ENCODE results near the gene CARD19. TPM values are rescaled to one million over a fixed set of nuclear protein-coding genes. Genes with fewer than 3 reads are reported as not detected.
A peak's percentile ranks its signal among the peaks of the same experiment; 100 is the strongest.

The CARD19 gene
- total RNA-seq, 4 donors from 2014 or later, result 53.4 to 93.6 (median 60.7) TPM

DNA sequence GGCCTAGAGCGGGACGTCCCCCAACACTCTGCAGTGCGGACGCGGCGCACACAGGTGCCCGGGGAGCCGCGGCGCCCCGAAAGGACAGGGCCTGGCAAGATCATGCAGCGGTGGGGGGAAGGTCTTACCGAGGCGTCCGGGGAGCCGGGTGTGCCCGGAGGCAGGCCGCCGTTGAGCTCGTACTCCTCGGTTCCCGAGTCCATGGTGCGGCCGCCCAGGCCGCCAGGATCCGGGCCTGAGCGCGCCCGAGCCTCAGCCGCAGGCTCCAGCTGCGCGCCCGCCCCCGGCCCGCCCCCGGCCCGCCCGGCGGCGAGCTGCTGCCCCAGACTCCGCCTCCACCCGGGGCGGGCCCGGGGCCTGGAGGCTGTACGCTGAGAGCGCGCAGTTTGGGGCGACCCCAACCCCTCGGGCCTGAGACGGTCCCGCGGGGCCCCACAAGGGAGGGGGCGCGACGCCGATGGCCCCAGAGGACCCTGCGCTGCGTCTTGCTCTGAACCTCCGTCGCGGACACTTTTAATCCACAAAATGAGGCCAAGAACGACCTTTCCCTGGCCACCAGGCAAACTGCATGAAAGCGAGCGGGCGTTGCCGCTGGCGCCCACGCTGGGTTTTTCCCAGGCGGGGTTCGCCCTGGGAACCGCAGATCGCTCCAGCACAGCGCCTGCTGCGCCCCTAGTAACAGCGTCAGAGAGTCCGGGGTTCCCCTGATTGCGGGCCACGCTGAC is 38.2 kb downstream of the CARD19 start, which contains the start of gene NINJ1:
NINJ1 (minus strand) TSS at position 237 of the 725 bp plus-strand sequence; CDS start at position 203, 34 bp downstream.
- peak within 1 kb of the TSS; percentile 69 to 97 (median 70) for H3K4me3 ChIP-seq
- DNase-seq (ENCODE audit: low spot score in 2 of 2), result peak in 1 of 2 donors; percentile 46
- WGBS, 2 donors, result 0% methylated on average over 55 to 57 of the region's 78 CpGs
- no peaks in the 10 kb centered on the region for H3K36me3 ChIP-seq
- H3K27ac ChIP-seq, result peak within 1 kb of the TSS; percentile 92 to 98 (median 96)
- H3K27me3 ChIP-seq, result no peaks in the 10 kb centered on the region
- TF ChIP-seq, protein P1, sequence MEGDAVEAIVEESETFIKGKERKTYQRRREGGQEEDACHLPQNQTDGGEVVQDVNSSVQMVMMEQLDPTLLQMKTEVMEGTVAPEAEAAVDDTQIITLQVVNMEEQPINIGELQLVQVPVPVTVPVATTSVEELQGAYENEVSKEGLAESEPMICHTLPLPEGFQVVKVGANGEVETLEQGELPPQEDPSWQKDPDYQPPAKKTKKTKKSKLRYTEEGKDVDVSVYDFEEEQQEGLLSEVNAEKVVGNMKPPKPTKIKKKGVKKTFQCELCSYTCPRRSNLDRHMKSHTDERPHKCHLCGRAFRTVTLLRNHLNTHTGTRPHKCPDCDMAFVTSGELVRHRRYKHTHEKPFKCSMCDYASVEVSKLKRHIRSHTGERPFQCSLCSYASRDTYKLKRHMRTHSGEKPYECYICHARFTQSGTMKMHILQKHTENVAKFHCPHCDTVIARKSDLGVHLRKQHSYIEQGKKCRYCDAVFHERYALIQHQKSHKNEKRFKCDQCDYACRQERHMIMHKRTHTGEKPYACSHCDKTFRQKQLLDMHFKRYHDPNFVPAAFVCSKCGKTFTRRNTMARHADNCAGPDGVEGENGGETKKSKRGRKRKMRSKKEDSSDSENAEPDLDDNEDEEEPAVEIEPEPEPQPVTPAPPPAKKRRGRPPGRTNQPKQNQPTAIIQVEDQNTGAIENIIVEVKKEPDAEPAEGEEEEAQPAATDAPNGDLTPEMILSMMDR (IDR thresholded peaks at IDR 0.05), result peak in 2 of 5 experiments; percentile 42 to 65
- peak; percentile 62 to 93 for TF ChIP-seq POLR2A (IDR thresholded peaks at IDR 0.05)
- peak; percentile 16 to 92 for TF ChIP-seq EP300 (IDR thresholded peaks at IDR 0.05)
- H3K9me3 ChIP-seq, result peaks cover 0 to 6% (median 0%) of the 10 kb centered on the region in 4 donors
- peaks cover 0 to 68% (median 45%) of the 10 kb centered on the region in 4 donors for H3K4me1 ChIP-seq

GRCh38 chr9:93134740-93135444 is 38.9 kb downstream of the CARD19 start:
- 73 to 75% methylated on average over 13 to 14 of the region's 14 CpGs for WGBS, 2 donors
- TF ChIP-seq, protein P1 (IDR thresholded peaks at IDR 0.05), result no peak
- no peak for TF ChIP-seq POLR2A (IDR thresholded peaks at IDR 0.05)
- TF ChIP-seq EP300 (IDR thresholded peaks at IDR 0.05), result no peak
- H3K4me3 ChIP-seq, result peak overlapping the region; percentile 69 to 97 (median 70)
- H3K27ac ChIP-seq, result peak overlapping the region; percentile 92 to 98 (median 96)
- no peaks in the 10 kb centered on the region for H3K27me3 ChIP-seq
- no peak for DNase-seq (ENCODE audit: low spot score in 2 of 2)
- peaks cover 0 to 61% (median 38%) of the 10 kb centered on the region in 4 donors for H3K4me1 ChIP-seq
- H3K9me3 ChIP-seq, result peaks cover 0 to 6% (median 0%) of the 10 kb centered on the region in 4 donors
- H3K36me3 ChIP-seq, result no peaks in the 10 kb centered on the region

DNA sequence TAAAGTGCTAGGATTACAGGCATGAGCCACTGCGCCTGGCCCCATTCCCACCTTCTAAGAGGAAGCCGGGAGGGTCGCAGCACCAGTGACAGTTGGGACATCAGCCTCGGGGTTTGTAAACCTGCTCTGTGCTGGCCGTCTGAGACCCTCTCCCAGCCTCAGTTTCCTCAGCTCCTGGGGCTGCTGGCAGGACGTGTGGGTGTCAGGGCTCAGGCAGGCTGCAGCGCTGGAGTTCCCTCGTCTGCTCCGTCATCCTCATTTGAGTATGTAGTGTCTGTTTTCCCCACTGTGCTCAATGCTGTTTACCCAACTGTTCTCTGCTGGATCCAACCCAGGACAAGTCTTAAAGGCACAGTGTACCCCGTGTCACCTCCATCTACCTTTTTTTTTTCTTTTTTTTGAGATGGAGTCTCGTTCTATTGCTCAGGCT is 40.0 kb downstream of the CARD19 start:
- H3K4me1 ChIP-seq, result peaks cover 0 to 49% (median 27%) of the 10 kb centered on the region in 4 donors
- peaks cover 0 to 6% (median 0%) of the 10 kb centered on the region in 4 donors for H3K9me3 ChIP-seq
- TF ChIP-seq POLR2A (IDR thresholded peaks at IDR 0.05), result no peak
- TF ChIP-seq EP300 (IDR thresholded peaks at IDR 0.05), result peak in 1 of 2 donors; percentile 27
- TF ChIP-seq, protein P1 (IDR thresholded peaks at IDR 0.05), result no peak
- H3K4me3 ChIP-seq, result peak overlapping the region in 1 of 4 donors; percentile 16
- no peaks in the 10 kb centered on the region for H3K36me3 ChIP-seq
- no peaks in the 10 kb centered on the region for H3K27me3 ChIP-seq
- 27% methylated on average over 10 to 11 of the region's 11 CpGs for WGBS, 2 donors
- no peak for DNase-seq (ENCODE audit: low spot score in 2 of 2)
- H3K27ac ChIP-seq, result peak overlapping the region in 2 of 4 donors; percentile 52 to 53

GRCh38 chr9:93137362-93137761 is 41.3 kb downstream of the CARD19 start:
- H3K4me1 ChIP-seq, result peaks cover 0 to 36% (median 15%) of the 10 kb centered on the region in 4 donors
- no peak overlapping the region for H3K27ac ChIP-seq
- H3K27me3 ChIP-seq, result no peaks in the 10 kb centered on the region

More at GRCh38 chr9:93137362-93137761, 41.3 kb downstream of the CARD19 start:
- Histone ChIP-seq H3K9me3 (peaks cover 0 to 6% (median 0%) of the 10 kb centered on the region in 4 donors), H3K4me3 (no peak overlapping the region), H3K36me3 (no peaks in the 10 kb centered on the region)
- no peak for DNase-seq (ENCODE audit: low spot score in 2 of 2)
- TF ChIP-seq POLR2A (IDR thresholded peaks at IDR 0.05), result no peak
- no peak for TF ChIP-seq EP300 (IDR thresholded peaks at IDR 0.05)
- TF ChIP-seq, protein P1 (IDR thresholded peaks at IDR 0.05), result no peak
- WGBS, 2 donors, result 84 to 88% methylated on average over 9 of the region's 11 CpGs
